ES-I3 (cell line): ENCODE data around the gene FRMD4B.

Source experiments
- H3K36me3 ChIP-seq: 2 replicates; pipeline ENCODE4 v1.6.1; 2013; ENCODE audit warnings: mild to moderate bottlenecking, low read length, control low read depth, moderate library complexity; ENCODE audit not compliant: insufficient read depth
- H3K4me1 ChIP-seq: 2 replicates; pipeline ENCODE4 v1.6.1; 2013; ENCODE audit warnings: mild to moderate bottlenecking, control low read depth, low read length; ENCODE audit not compliant: insufficient read depth
- H3K9ac ChIP-seq: 2 replicates; pipeline ENCODE4 v1.6.1; 2013; ENCODE audit warnings: low read depth, mild to moderate bottlenecking, low read length, moderate library complexity
- H3K9me3 ChIP-seq: 2 replicates; pipeline ENCODE4 v1.6.1; 2013; ENCODE audit warnings: mild to moderate bottlenecking, low read length, moderate library complexity; ENCODE audit not compliant: control insufficient read depth, insufficient read depth

FRMD4B gene

GRCh38 chr3:69360690-69361089 lies 25.2 kb downstream of the FRMD4B start:
- Histone ChIP-seq H3K9ac (no peak overlapping the region), H3K9me3 (peaks cover 7% of the 10 kb centered on the region; the same call in 1 of the 2 replicates), H3K4me1 (no peaks in the 10 kb centered on the region), H3K36me3 (no peaks in the 10 kb centered on the region)

- H3K36me3 ChIP-seq, result no peaks in the 10 kb centered on the region
- no peaks in the 10 kb centered on the region for H3K4me1 ChIP-seq
- no peak overlapping the region for H3K9ac ChIP-seq
- H3K9me3 ChIP-seq, result peaks cover 7% of the 10 kb centered on the region; the same call in 1 of the 2 replicates
Measured at GRCh38 chr3:69359916-69360315, 26.0 kb downstream of the FRMD4B start.

- peaks cover 7% of the 10 kb centered on the region; the same call in 1 of the 2 replicates for H3K9me3 ChIP-seq
- no peak overlapping the region for H3K9ac ChIP-seq
- H3K4me1 ChIP-seq, result no peaks in the 10 kb centered on the region
- no peaks in the 10 kb centered on the region for H3K36me3 ChIP-seq
Measured at GRCh38 chr3:69359339-69359893, 26.5 kb downstream of the FRMD4B start.

GRCh38 chr3:69357196-69357595 lies 28.7 kb downstream of the FRMD4B start:
- H3K4me1 ChIP-seq, result no peaks in the 10 kb centered on the region
- H3K9me3 ChIP-seq, result peaks cover 7% of the 10 kb centered on the region; the same call in 1 of the 2 replicates
- H3K9ac ChIP-seq, result no peak overlapping the region

GRCh38 chr3:69354948-69355347 lies 30.9 kb downstream of the FRMD4B start:
- Histone ChIP-seq H3K4me1 (no peaks in the 10 kb centered on the region), H3K9me3 (peaks cover 7% of the 10 kb centered on the region; the same call in 1 of the 2 replicates), H3K9ac (no peak overlapping the region), H3K36me3 (no peaks in the 10 kb centered on the region)

More at GRCh38 chr3:69357196-69357595, 28.7 kb downstream of the FRMD4B start:
- no peaks in the 10 kb centered on the region for H3K36me3 ChIP-seq

GRCh38 chr3:69353503-69353902 lies 32.4 kb downstream of the FRMD4B start:
- no peaks in the 10 kb centered on the region for H3K36me3 ChIP-seq
- no peaks in the 10 kb centered on the region for H3K4me1 ChIP-seq
- H3K9me3 ChIP-seq, result no peaks in the 10 kb centered on the region
- no peak overlapping the region for H3K9ac ChIP-seq

GRCh38 chr3:69353088-69353478 lies 32.8 kb downstream of the FRMD4B start:
- H3K9ac ChIP-seq, result no peak overlapping the region
- no peaks in the 10 kb centered on the region for H3K4me1 ChIP-seq
- H3K36me3 ChIP-seq, result no peaks in the 10 kb centered on the region
- no peaks in the 10 kb centered on the region for H3K9me3 ChIP-seq

- H3K36me3 ChIP-seq, result no peaks in the 10 kb centered on the region
- no peaks in the 10 kb centered on the region for H3K4me1 ChIP-seq
- H3K9ac ChIP-seq, result no peak overlapping the region
Measured at GRCh38 chr3:69352305-69353087, 33.4 kb downstream of the FRMD4B start.

GRCh38 chr3:69343875-69344274 lies 42.0 kb downstream of the FRMD4B start:
- Histone ChIP-seq H3K9me3 (no peaks in the 10 kb centered on the region), H3K9ac (no peak overlapping the region), H3K4me1 (0 out of 2 replicates have a peak, but pooled peaks cover 5% of the 10 kb centered on the region), H3K36me3 (no peaks in the 10 kb centered on the region)

More at GRCh38 chr3:69352305-69353087, 33.4 kb downstream of the FRMD4B start:
- no peaks in the 10 kb centered on the region for H3K9me3 ChIP-seq

GRCh38 chr3:69342074-69342473 lies 43.8 kb downstream of the FRMD4B start:
- 0 out of 2 replicates have a peak, but pooled peaks cover 5% of the 10 kb centered on the region for H3K4me1 ChIP-seq
- H3K36me3 ChIP-seq, result no peaks in the 10 kb centered on the region
- H3K9ac ChIP-seq, result no peak overlapping the region
- H3K9me3 ChIP-seq, result no peaks in the 10 kb centered on the region

- no peaks in the 10 kb centered on the region for H3K36me3 ChIP-seq
- 0 out of 2 replicates have a peak, but pooled peaks cover 5% of the 10 kb centered on the region for H3K4me1 ChIP-seq
- no peak overlapping the region for H3K9ac ChIP-seq
- H3K9me3 ChIP-seq, result no peaks in the 10 kb centered on the region
Measured at GRCh38 chr3:69339760-69340159, 46.1 kb downstream of the FRMD4B start.

- Histone ChIP-seq H3K9ac (no peak overlapping the region), H3K9me3 (no peaks in the 10 kb centered on the region), H3K36me3 (no peaks in the 10 kb centered on the region), H3K4me1 (0 out of 2 replicates have a peak, but pooled peaks cover 5% of the 10 kb centered on the region)
Measured at GRCh38 chr3:69338911-69339310, 47.0 kb downstream of the FRMD4B start.

GRCh38 chr3:69332934-69333333 lies 53.0 kb downstream of the FRMD4B start:
- Histone ChIP-seq H3K36me3 (no peaks in the 10 kb centered on the region), H3K9me3 (no peaks in the 10 kb centered on the region), H3K9ac (no peak overlapping the region), H3K4me1 (no peaks in the 10 kb centered on the region)

- Histone ChIP-seq H3K9ac (no peak overlapping the region), H3K36me3 (no peaks in the 10 kb centered on the region), H3K9me3 (no peaks in the 10 kb centered on the region), H3K4me1 (no peaks in the 10 kb centered on the region; the same call in 1 of the 2 replicates)
Measured at GRCh38 chr3:69330891-69331400, 54.9 kb downstream of the FRMD4B start.

GRCh38 chr3:69329892-69330291 lies 56.0 kb downstream of the FRMD4B start:
- H3K9me3 ChIP-seq, result no peaks in the 10 kb centered on the region
- H3K4me1 ChIP-seq, result no peaks in the 10 kb centered on the region; the same call in 1 of the 2 replicates
- no peaks in the 10 kb centered on the region for H3K36me3 ChIP-seq
- H3K9ac ChIP-seq, result no peak overlapping the region
